Stimulated activated CD4-positive, alpha-beta T cell treated with anti-CD3 and anti-CD28 coated beads, Interleukin-12 subunit alpha, Interleukin-12 subunit beta, amount 100 ng/mL, for 4 hours (primary cell): ENCODE data around the gene RBFA.

Experiments used
- DNase-seq: peaks from one replicate; pipeline ENCODE4 v3.0.0-alpha.2; 2020

Gene RBFA

GRCh38 chr18:80076379-80076778, 42.1 kb downstream of the RBFA start:
- DNase-seq = no peak

GRCh38 chr18:80077873-80078272, 43.6 kb downstream of the RBFA start:
- no peak for DNase-seq
